Measurements from ENCODE around the gene ST3GAL4. TPM values are rescaled to one million over a fixed set of nuclear protein-coding genes. Genes with fewer than 3 reads are reported as not detected.

ST3GAL4 gene
- polyA plus RNA-seq, 1 donor (not counting 4 experiments of a cell fraction or from before 2014, with no cell fraction given) = 24.6 TPM

DNA sequence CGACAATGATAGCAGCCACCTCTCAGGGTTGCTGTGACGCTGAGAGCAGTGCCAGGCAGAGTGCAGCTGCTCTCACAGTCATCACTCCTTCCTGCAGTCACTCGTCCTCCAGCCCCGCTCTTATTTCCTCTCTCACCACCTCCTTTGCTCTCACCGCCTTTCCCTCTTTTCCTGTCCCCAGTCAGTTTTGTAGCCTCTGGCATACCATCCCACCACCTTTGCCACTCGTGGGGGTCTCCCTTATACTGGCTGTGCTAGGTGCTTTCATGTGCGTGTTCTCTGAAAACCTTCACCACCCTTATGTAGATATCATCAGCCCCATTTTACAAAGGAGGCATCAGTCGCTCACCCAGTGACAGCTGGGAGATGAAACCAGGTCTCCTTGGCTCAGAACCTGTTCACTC is 19.3 kb upstream of the ST3GAL4 start:
- FAIRE-seq (no peak), DNase-seq (ENCODE audit: low read depth, low spot score) (no peak)
- no peaks in the 10 kb centered on the region for H3K27me3 ChIP-seq (ENCODE audit: control insufficient read depth, extremely low read depth, insufficient read depth, low read length)
- peaks cover 10 to 16% of the 10 kb centered on the region in 2 experiments for H3K36me3 ChIP-seq (ENCODE audit: control insufficient read depth in 2 of 2, extremely low read depth in 1 of 2, insufficient read depth in 2 of 2, low read length in 2 of 2)
- no peaks in the 10 kb centered on the region for H3K79me2 ChIP-seq (ENCODE audit: control insufficient read depth, insufficient read depth, low read length)
- H3K4me3 ChIP-seq (ENCODE audit: control insufficient read depth in 2 of 3, extremely low read depth in 1 of 3, insufficient read depth in 2 of 3, low read depth in 1 of 3, low read length in 3 of 3) = no peak overlapping the region
- dilution Hi-C loops (cut with MboI; ENCODE audit: extremely low pct_ligation_motif_present, low sequenced_read_pairs) = no loop called here
- TF ChIP-seq, protein P1, sequence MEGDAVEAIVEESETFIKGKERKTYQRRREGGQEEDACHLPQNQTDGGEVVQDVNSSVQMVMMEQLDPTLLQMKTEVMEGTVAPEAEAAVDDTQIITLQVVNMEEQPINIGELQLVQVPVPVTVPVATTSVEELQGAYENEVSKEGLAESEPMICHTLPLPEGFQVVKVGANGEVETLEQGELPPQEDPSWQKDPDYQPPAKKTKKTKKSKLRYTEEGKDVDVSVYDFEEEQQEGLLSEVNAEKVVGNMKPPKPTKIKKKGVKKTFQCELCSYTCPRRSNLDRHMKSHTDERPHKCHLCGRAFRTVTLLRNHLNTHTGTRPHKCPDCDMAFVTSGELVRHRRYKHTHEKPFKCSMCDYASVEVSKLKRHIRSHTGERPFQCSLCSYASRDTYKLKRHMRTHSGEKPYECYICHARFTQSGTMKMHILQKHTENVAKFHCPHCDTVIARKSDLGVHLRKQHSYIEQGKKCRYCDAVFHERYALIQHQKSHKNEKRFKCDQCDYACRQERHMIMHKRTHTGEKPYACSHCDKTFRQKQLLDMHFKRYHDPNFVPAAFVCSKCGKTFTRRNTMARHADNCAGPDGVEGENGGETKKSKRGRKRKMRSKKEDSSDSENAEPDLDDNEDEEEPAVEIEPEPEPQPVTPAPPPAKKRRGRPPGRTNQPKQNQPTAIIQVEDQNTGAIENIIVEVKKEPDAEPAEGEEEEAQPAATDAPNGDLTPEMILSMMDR (optimal IDR thresholded peaks at IDR 0.05 in 1 of 3, IDR thresholded peaks at IDR 0.05 in 1 of 3, conservative IDR thresholded peaks at IDR 0.05 in 1 of 3; ENCODE audit: extremely low read depth in 1 of 3, insufficient read depth in 2 of 3, low read length in 3 of 3) = no peak
- TF ChIP-seq EZH2 (IDR thresholded peaks at IDR 0.05; ENCODE audit: low read length) = no peak
- no peak overlapping the region for H3K27ac ChIP-seq (ENCODE audit: control insufficient read depth, insufficient read depth, low read length)
- no peak overlapping the region for H3K9ac ChIP-seq (ENCODE audit: control insufficient read depth, extremely low read depth, insufficient read depth, low read length)
- no peaks in the 10 kb centered on the region for H3K9me1 ChIP-seq (ENCODE audit: control insufficient read depth, extremely low read depth, insufficient read depth, low read length)
- peaks cover 18% of the 10 kb centered on the region for H3K4me1 ChIP-seq (ENCODE audit: control insufficient read depth, extremely low read depth, insufficient read depth, low read length)
- no peaks in the 10 kb centered on the region for H4K20me1 ChIP-seq (ENCODE audit: control insufficient read depth, extremely low read depth, insufficient read depth, low read length)
- no peak overlapping the region for H2AFZ ChIP-seq (ENCODE audit: control insufficient read depth, low read length)
- H3K4me2 ChIP-seq (ENCODE audit: control insufficient read depth, extremely low read depth, insufficient read depth, low read depth, low read length) = no peak overlapping the region
- H3K9me3 ChIP-seq (ENCODE audit: control insufficient read depth, low read depth, low read length) = no peaks in the 10 kb centered on the region

DNA sequence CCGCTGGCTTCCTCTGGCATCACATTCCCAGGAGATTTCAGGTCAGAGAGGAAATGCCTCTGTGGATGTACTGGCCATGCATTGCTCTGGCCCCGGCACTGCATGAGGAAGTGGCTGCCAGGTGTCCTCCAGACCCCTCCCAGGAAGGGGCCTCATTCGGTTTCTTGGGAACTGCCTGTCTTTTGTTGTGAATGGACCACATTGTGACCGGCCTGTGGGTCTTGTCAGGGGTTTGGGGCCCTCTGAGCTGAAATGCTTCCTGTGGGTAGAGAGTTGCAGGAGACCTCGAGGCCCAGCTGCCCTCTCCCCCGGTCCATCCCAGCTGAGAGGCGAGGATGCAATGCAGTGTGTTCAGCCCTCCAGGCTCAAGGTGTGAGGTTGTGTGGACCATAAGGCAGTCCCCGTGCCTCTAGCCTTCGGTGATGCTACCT is 18.8 kb upstream of the ST3GAL4 start:
- TF ChIP-seq, protein P1 (optimal IDR thresholded peaks at IDR 0.05 in 1 of 3, IDR thresholded peaks at IDR 0.05 in 1 of 3, conservative IDR thresholded peaks at IDR 0.05 in 1 of 3; ENCODE audit: extremely low read depth in 1 of 3, insufficient read depth in 2 of 3, low read length in 3 of 3) = no peak
- TF ChIP-seq EZH2 (IDR thresholded peaks at IDR 0.05; ENCODE audit: low read length) = no peak
- H3K9me3 ChIP-seq (ENCODE audit: control insufficient read depth, low read depth, low read length) = no peaks in the 10 kb centered on the region
- no peaks in the 10 kb centered on the region for H3K27me3 ChIP-seq (ENCODE audit: control insufficient read depth, extremely low read depth, insufficient read depth, low read length)
- no peak overlapping the region for H3K27ac ChIP-seq (ENCODE audit: control insufficient read depth, insufficient read depth, low read length)
- DNase-seq (ENCODE audit: low read depth, low spot score) (no peak), FAIRE-seq (no peak)
- dilution Hi-C loops (cut with MboI; ENCODE audit: extremely low pct_ligation_motif_present, low sequenced_read_pairs) = no loop called here
- no peaks in the 10 kb centered on the region for H3K9me1 ChIP-seq (ENCODE audit: control insufficient read depth, extremely low read depth, insufficient read depth, low read length)
- H4K20me1 ChIP-seq (ENCODE audit: control insufficient read depth, extremely low read depth, insufficient read depth, low read length) = no peaks in the 10 kb centered on the region
- peaks cover 6 to 16% of the 10 kb centered on the region in 2 experiments for H3K36me3 ChIP-seq (ENCODE audit: control insufficient read depth in 2 of 2, extremely low read depth in 1 of 2, insufficient read depth in 2 of 2, low read length in 2 of 2)
- no peak overlapping the region for H2AFZ ChIP-seq (ENCODE audit: control insufficient read depth, low read length)
- H3K4me1 ChIP-seq (ENCODE audit: control insufficient read depth, extremely low read depth, insufficient read depth, low read length) = peaks cover 24% of the 10 kb centered on the region
- no peaks in the 10 kb centered on the region for H3K79me2 ChIP-seq (ENCODE audit: control insufficient read depth, insufficient read depth, low read length)
- no peak overlapping the region for H3K4me2 ChIP-seq (ENCODE audit: control insufficient read depth, extremely low read depth, insufficient read depth, low read depth, low read length)
- no peak overlapping the region for H3K9ac ChIP-seq (ENCODE audit: control insufficient read depth, extremely low read depth, insufficient read depth, low read length)
- no peak overlapping the region for H3K4me3 ChIP-seq (ENCODE audit: control insufficient read depth in 2 of 3, extremely low read depth in 1 of 3, insufficient read depth in 2 of 3, low read depth in 1 of 3, low read length in 3 of 3)
